Measurements from ENCODE around the gene RPS23. TPM values are rescaled to one million over a fixed set of nuclear protein-coding genes. Genes with fewer than 3 reads are reported as not detected.

Gene RPS23
- total and polyA plus RNA-seq, 4 donors: 1,189 to 3,271 (median 1,978) TPM

- TF ChIP-seq, protein P1, sequence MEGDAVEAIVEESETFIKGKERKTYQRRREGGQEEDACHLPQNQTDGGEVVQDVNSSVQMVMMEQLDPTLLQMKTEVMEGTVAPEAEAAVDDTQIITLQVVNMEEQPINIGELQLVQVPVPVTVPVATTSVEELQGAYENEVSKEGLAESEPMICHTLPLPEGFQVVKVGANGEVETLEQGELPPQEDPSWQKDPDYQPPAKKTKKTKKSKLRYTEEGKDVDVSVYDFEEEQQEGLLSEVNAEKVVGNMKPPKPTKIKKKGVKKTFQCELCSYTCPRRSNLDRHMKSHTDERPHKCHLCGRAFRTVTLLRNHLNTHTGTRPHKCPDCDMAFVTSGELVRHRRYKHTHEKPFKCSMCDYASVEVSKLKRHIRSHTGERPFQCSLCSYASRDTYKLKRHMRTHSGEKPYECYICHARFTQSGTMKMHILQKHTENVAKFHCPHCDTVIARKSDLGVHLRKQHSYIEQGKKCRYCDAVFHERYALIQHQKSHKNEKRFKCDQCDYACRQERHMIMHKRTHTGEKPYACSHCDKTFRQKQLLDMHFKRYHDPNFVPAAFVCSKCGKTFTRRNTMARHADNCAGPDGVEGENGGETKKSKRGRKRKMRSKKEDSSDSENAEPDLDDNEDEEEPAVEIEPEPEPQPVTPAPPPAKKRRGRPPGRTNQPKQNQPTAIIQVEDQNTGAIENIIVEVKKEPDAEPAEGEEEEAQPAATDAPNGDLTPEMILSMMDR (IDR thresholded peaks at IDR 0.05; ENCODE audit: control extremely low read depth, extremely low read depth): no peak
- peaks cover 12 to 27% (median 16%) of the 10 kb centered on the region in 4 donors for H3K36me3 ChIP-seq (ENCODE audit: control insufficient read depth in 4 of 4, insufficient read depth in 4 of 4, low read length in 4 of 4)
- ATAC-seq (ENCODE audit: insufficient read depth, low FRiP score) (no peak), DNase-seq (no peak)
- 29 to 55% methylated on average over 19 of the region's 19 CpGs for WGBS, 2 donors
- H3K9me3 ChIP-seq (ENCODE audit: control insufficient read depth in 4 of 4, insufficient read depth in 3 of 4, low read length in 3 of 4): no peaks in the 10 kb centered on the region
- H3K27ac ChIP-seq (ENCODE audit: low read depth in 1 of 2, low read length in 1 of 2): peak overlapping the region; percentile 50 to 67
- H3K9ac ChIP-seq (ENCODE audit: insufficient read depth in 1 of 2, low read length in 2 of 2): peak overlapping the region; percentile 75 to 98
- no peaks in the 10 kb centered on the region for H3K27me3 ChIP-seq (ENCODE audit: control insufficient read depth in 3 of 3, insufficient read depth in 3 of 3, low read length in 2 of 3)
- peaks cover 0 to 19% (median 3%) of the 10 kb centered on the region in 5 donors for H3K4me1 ChIP-seq (ENCODE audit: control insufficient read depth in 5 of 5, insufficient read depth in 5 of 5, low read length in 5 of 5)
- peak overlapping the region; percentile 19 for H3K4me3 ChIP-seq
These were observed 687 bp upstream of the RPS23 start for GRCh38 chr5:82278711-82279370.

DNA sequence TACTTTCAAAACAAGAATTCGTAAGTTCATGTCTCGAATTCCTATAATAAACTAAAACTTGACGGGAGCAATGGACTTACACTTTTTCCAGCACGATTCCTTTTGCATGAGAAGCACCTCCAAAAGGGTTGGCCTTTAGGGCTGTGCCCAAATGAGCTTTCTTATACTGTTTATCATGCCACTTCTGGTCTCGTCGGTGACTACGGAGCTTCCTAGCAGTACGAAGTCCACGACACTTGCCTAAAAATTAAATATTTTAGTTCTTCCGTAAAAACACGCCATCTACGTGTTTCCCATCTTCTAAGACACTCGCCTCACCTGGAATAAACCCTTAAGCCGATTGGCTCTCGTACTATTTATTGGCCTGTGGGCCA, 554 bp downstream of the RPS23 start:
- DNase-seq (peak in 1 of 3 donors; percentile 15), ATAC-seq (ENCODE audit: insufficient read depth, low FRiP score) (no peak)
- peak overlapping the region; percentile 92 for H3K4me3 ChIP-seq
- no peaks in the 10 kb centered on the region for H3K9me3 ChIP-seq (ENCODE audit: control insufficient read depth in 4 of 4, insufficient read depth in 3 of 4, low read length in 3 of 4)
- H3K27me3 ChIP-seq (ENCODE audit: control insufficient read depth in 3 of 3, insufficient read depth in 3 of 3, low read length in 2 of 3): no peaks in the 10 kb centered on the region
- peak overlapping the region; percentile 82 to 88 for H3K27ac ChIP-seq (ENCODE audit: low read depth in 1 of 2, low read length in 1 of 2)
- H3K4me1 ChIP-seq (ENCODE audit: control insufficient read depth in 5 of 5, insufficient read depth in 5 of 5, low read length in 5 of 5): peaks cover 0 to 19% (median 3%) of the 10 kb centered on the region in 5 donors
- 2 to 3% methylated on average over 15 of the region's 15 CpGs for WGBS, 2 donors
- peaks cover 12 to 27% (median 16%) of the 10 kb centered on the region in 4 donors for H3K36me3 ChIP-seq (ENCODE audit: control insufficient read depth in 4 of 4, insufficient read depth in 4 of 4, low read length in 4 of 4)
- H3K9ac ChIP-seq (ENCODE audit: insufficient read depth in 1 of 2, low read length in 2 of 2): peak overlapping the region; percentile 75 to 98
- TF ChIP-seq, protein P1 (IDR thresholded peaks at IDR 0.05; ENCODE audit: control extremely low read depth, extremely low read depth): no peak

DNA sequence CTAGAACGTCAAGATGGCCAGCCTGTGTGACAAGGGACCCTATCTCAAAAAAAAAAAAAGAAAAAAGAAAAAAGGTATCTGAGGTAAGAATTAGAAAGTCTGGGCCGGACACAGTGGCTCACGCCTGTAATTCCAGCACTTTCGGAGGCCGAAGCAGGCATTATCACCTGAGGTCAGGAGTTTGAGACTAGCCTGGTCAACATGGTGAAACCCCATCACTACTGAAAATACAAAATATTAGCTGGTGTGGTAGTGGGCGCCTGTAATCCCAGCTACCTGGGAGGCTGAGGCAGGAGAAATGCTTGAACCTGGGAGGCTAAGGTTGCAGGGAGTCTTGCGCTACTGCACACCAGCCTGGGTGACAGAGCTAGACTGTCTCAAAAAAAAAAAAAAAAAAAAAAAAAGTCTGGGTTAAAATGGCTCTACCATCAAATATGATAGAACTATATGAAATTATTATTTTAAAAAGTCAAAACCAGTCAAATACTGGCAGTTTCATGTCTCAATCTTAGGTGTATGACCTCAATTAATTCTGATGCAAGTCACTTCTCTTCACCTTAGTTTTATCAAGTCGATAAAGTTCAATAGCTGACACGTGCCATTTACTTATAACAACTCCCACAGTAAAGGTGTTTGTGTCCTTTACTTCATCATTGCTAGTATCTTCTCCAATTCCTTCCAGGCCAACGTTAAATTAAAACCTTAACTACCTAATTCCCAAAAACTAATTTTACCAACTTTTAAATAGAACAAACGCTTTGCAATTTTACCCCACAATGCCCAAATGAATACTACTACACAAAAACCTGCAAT, 1.1 kb downstream of the RPS23 start:
- Histone ChIP-seq H3K27me3 (ENCODE audit: control insufficient read depth in 3 of 3, insufficient read depth in 3 of 3, low read length in 2 of 3) (no peaks in the 10 kb centered on the region), H3K9ac (ENCODE audit: insufficient read depth in 1 of 2, low read length in 2 of 2) (peak overlapping the region; percentile 75 to 98), H3K4me1 (ENCODE audit: control insufficient read depth in 5 of 5, insufficient read depth in 5 of 5, low read length in 5 of 5) (peaks cover 0 to 19% (median 3%) of the 10 kb centered on the region in 5 donors), H3K4me3 (no peak overlapping the region), H3K9me3 (ENCODE audit: control insufficient read depth in 4 of 4, insufficient read depth in 3 of 4, low read length in 3 of 4) (no peaks in the 10 kb centered on the region), H3K36me3 (ENCODE audit: control insufficient read depth in 4 of 4, insufficient read depth in 4 of 4, low read length in 4 of 4) (peaks cover 12 to 27% (median 16%) of the 10 kb centered on the region in 4 donors), H3K27ac (ENCODE audit: low read depth in 1 of 2, low read length in 1 of 2) (no peak overlapping the region)
- ATAC-seq (ENCODE audit: insufficient read depth, low FRiP score) (no peak), DNase-seq (no peak)
- 70 to 74% methylated on average over 11 of the region's 11 CpGs for WGBS, 2 donors
- TF ChIP-seq, protein P1 (IDR thresholded peaks at IDR 0.05; ENCODE audit: control extremely low read depth, extremely low read depth): no peak
